K562 (cell line): ENCODE measurements around the gene RSPH1. TPM values are rescaled to one million over a fixed set of nuclear protein-coding genes. Genes with fewer than 3 reads are reported as not detected.

Source experiments
- ATAC-seq: fragments of 200-7000 bp; cut with Tn5 transposase; 3 replicates; pipeline ENCODE4 v1.9.1; 2020; ENCODE audit warnings: moderate library complexity
- BruUV-seq: library from RNA; stranded (reverse); fragments of 400-500 nt; replicated peaks from 2 replicates; lab custom pipeline; 2021; lab: Mats Ljungman, UMichigan
- CTCF ChIA-PET: fragments of 300-600 bp; formaldehyde crosslinking; extraction: SDS; loops from one replicate; lab custom pipeline; 2021; ENCODE audit warnings: low intra/inter-chr PET ratio; lab: Yijun Ruan, JAX
- POLR2A ChIA-PET: fragments of 300-600, 350-650 bp; sonication (Branson Sonifier 250); formaldehyde crosslinking; extraction: SDS; loops from one replicate; lab custom pipeline; 2021; ENCODE audit warnings: antibody characterized with exemption, inconsistent platforms; lab: Yijun Ruan, JAX
- DNase-seq, 4 experiments: peaks; one replicate each; pipeline versions ENCODE4 v3.0.0 to v3.0.0-alpha.2; 2011 to 2018; ENCODE audit warnings: low spot score in 3 of 4, mixed read lengths in 3 of 4; ENCODE audit errors: extremely low read depth in 1 of 4
- FAIRE-seq: peaks from 2 replicates; lab custom pipeline; 2011; peaks lifted over from hg19 to GRCh38; lab: Jason Lieb, UNC
- H2AFZ ChIP-seq: 2 replicates; pipeline ENCODE4 v1.6.0; 2011; ENCODE audit warnings: low read depth, low read length, control low read depth, inconsistent platforms
- H3K27ac ChIP-seq: fragments of 200-600 bp; 3 replicates; pipeline ENCODE4 v1.8.0; 2011; ENCODE audit warnings: low read depth, mild to moderate bottlenecking, control low read depth, inconsistent platforms, low read length, moderate library complexity, mixed read lengths; ENCODE audit errors: extremely low read depth
- H3K27me3 ChIP-seq, 2 experiments: fragments of 300-600 bp in 1 of 2; 2 replicates in 1 of 2; 3 replicates in 1 of 2; pipeline versions ENCODE4 v1.6.0 to v1.8.0; 2011; ENCODE audit warnings: inconsistent platforms in 2 of 2, low read length in 2 of 2, mild to moderate bottlenecking in 1 of 2, mixed read lengths in 1 of 2, moderate library complexity in 1 of 2; ENCODE audit not compliant: control insufficient read depth in 2 of 2, insufficient read depth in 2 of 2
- H3K36me3 ChIP-seq: fragments of 300-600 bp; 3 replicates; pipeline ENCODE4 v1.8.0; 2011; ENCODE audit warnings: mild to moderate bottlenecking, low read length, inconsistent platforms; ENCODE audit not compliant: control insufficient read depth, insufficient read depth
- H3K4me1 ChIP-seq, 2 experiments: fragments of 200-600 bp in 1 of 2; replicated peaks in 1 of 2; 2 replicates in 1 of 2; 3 replicates in 1 of 2; pipeline versions ENCODE4 v1.5.1 to v1.8.0; 2011; ENCODE audit warnings: inconsistent platforms in 2 of 2, low read length in 2 of 2, mild to moderate bottlenecking in 1 of 2, mixed read lengths in 1 of 2, moderate library complexity in 1 of 2; ENCODE audit not compliant: control insufficient read depth in 2 of 2, insufficient read depth in 2 of 2
- H3K4me2 ChIP-seq: 2 replicates; pipeline ENCODE4 v1.6.1; 2011; ENCODE audit warnings: low read length, control low read depth, inconsistent platforms, mixed read lengths; ENCODE audit not compliant: insufficient read depth
- H3K4me3 ChIP-seq: fragments of 200-600 bp; sonication (generic), shearing (Covaris generic); 2 replicates; pipeline ENCODE4 v1.5.1; 2016; ENCODE audit warnings: control low read depth, inconsistent platforms
- H3K79me2 ChIP-seq: fragments of 200-600 bp; 3 replicates; pipeline ENCODE4 v1.8.0; 2011; ENCODE audit warnings: low read length, inconsistent platforms; ENCODE audit not compliant: control insufficient read depth, insufficient read depth
- H3K9ac ChIP-seq, 2 experiments: 2 replicates each; pipeline versions ENCODE4 v1.6.0 to v1.6.1; 2011; ENCODE audit warnings: low read depth in 2 of 2, low read length in 2 of 2, control low read depth in 1 of 2, inconsistent platforms in 1 of 2, mild to moderate bottlenecking in 1 of 2, mixed read lengths in 1 of 2; ENCODE audit not compliant: insufficient read depth in 1 of 2
- H3K9me1 ChIP-seq: one replicate; pipeline ENCODE4 v1.6.0; 2011; ENCODE audit warnings: inconsistent platforms, mild to moderate bottlenecking, low read length, moderate library complexity; ENCODE audit not compliant: control insufficient read depth, insufficient read depth
- H3K9me3 ChIP-seq: replicated peaks from 2 replicates; pipeline ENCODE4 v1.5.1; 2011; ENCODE audit warnings: low read depth, low read length, inconsistent platforms; ENCODE audit not compliant: control insufficient read depth, insufficient read depth
- H4K20me1 ChIP-seq: replicated peaks from 2 replicates; pipeline ENCODE4 v1.6.1; 2011; ENCODE audit warnings: low read length, inconsistent platforms, mixed read lengths; ENCODE audit not compliant: control insufficient read depth, insufficient read depth
- NCOA2 ChIP-seq, 2 experiments: fragments of 450-650 bp; IDR thresholded peaks; 2 replicates each; pipeline ENCODE4 v1.6.1; 2018; ENCODE audit warnings: mild to moderate bottlenecking in 2 of 2, moderate library complexity in 1 of 2; ENCODE audit not compliant: partially characterized antibody in 2 of 2
- NFIX ChIP-seq: fragments of 250-450 bp; sonication (Bioruptor Pico); IDR thresholded peaks from 2 replicates; pipeline ENCODE4 v1.4.0; 2020; ENCODE audit warnings: low read depth, mild to moderate bottlenecking, moderate library complexity
- PHB2 ChIP-seq: fragments of 450-650 bp; IDR thresholded peaks from 2 replicates; pipeline ENCODE4 v1.6.1; 2017; ENCODE audit warnings: low read depth
- RAD21 ChIP-seq, 2 experiments: fragments of 250-450 bp in 1 of 2; fragments of 450-650 bp in 1 of 2; sonication (Bioruptor Pico) in 1 of 2; formaldehyde crosslinking in 1 of 2; IDR thresholded peaks in 1 of 2; conservative IDR thresholded peaks in 1 of 2; 2 replicates each; pipeline versions ENCODE4 v1.4.0 to v1.8.0; 2020 to 2022; ENCODE audit warnings: mild to moderate bottlenecking in 2 of 2, moderate library complexity in 1 of 2
- RBM17 ChIP-seq: fragments of 200-400 bp; formaldehyde crosslinking; IDR thresholded peaks from 2 replicates; pipeline ENCODE4 v1.6.1; 2017; ENCODE audit warnings: low read depth, mild to moderate bottlenecking, low read length, borderline replicate concordance
- SFPQ ChIP-seq: fragments of 200-400 bp; formaldehyde crosslinking; IDR thresholded peaks from 2 replicates; pipeline ENCODE4 v1.6.1; 2017; ENCODE audit warnings: mild to moderate bottlenecking, low read depth, low read length, moderate library complexity
- XRCC3 ChIP-seq: fragments of 450-650 bp; IDR thresholded peaks from 2 replicates; pipeline ENCODE4 v1.6.1; 2017; ENCODE audit warnings: mild to moderate bottlenecking, moderate library complexity
- ZFP36 ChIP-seq: fragments of 150-350 bp; IDR thresholded peaks from 2 replicates; pipeline ENCODE4 v1.6.1; 2018; ENCODE audit warnings: low read length, low read depth; ENCODE audit not compliant: partially characterized antibody
- ZNF551 ChIP-seq: fragments of 250-450 bp; sonication (Bioruptor Pico); IDR thresholded peaks from 2 replicates; pipeline ENCODE4 v1.5.0; 2021; ENCODE audit warnings: mild to moderate bottlenecking, moderate library complexity
- ZNF830 ChIP-seq: fragments of 250-450 bp; sonication (Bioruptor Pico); IDR thresholded peaks from 2 replicates; pipeline ENCODE4 v1.5.0; 2021; ENCODE audit warnings: mild to moderate bottlenecking
- WGBS: fragments of 100-300 bp; shearing (Covaris generic); methylation state at CpG from one replicate; pipeline ENCODE4 v1.1.6; 2016; ENCODE audit warnings: low coverage, mixed read lengths; ENCODE audit not compliant: insufficient coverage; ENCODE audit errors: missing lambda C conversion rate; 5-methylcytosine and 5-hydroxymethylcytosine counted together
- in situ Hi-C: fragments of 300-500 bp; cut with MboI; formaldehyde crosslinking; loops from 4 replicates; pipeline ENCODE4 v1.15.0; 2018; ENCODE audit warnings: inconsistent platforms, mixed read lengths
- intact Hi-C: fragments of 100-400 bp; cut with micrococcal nuclease; formaldehyde crosslinking; loops from 2 replicates; pipeline ENCODE4 v1.14.2; 2022
- polyA plus RNA-seq, 8 experiments: library from polyadenylated mRNA; depleted of rRNA in 4 of 8; stranded (reverse) in 5 of 8; unstranded in 3 of 8; fragments of >200 nt; fragmentation: Nextera tagmentation in 2 of 8; fragmentation: Illumina TruSeq in 1 of 8; extraction: Ambion mirVana in 2 of 8; extraction: Trizol in 1 of 8; gene quantifications; 2 replicates each; pipeline versions ENCODE4 v1.2.1 to v1.2.3, GENCODE V29; 2011 to 2014; ENCODE audit warnings: inconsistent platforms in 1 of 8, missing spikeins in 1 of 8
- total RNA-seq, 7 experiments: library from RNA; depleted of rRNA in 6 of 7; stranded (reverse); fragments of >200 nt in 6 of 7; fragmentation: Illumina TruSeq in 2 of 7; extraction: Trizol in 2 of 7; gene quantifications; 2 replicates each; pipeline versions ENCODE4 v1.2.1 to v1.2.3, GENCODE V29; 2011 to 2021; ENCODE audit warnings: low replicate concordance in 1 of 7
- TF ChIP-seq, protein P1 (sequence below): fragments of 450-650 bp; formaldehyde crosslinking; IDR thresholded peaks from 2 replicates; pipeline ENCODE4 v1.4.0; 2022; ENCODE audit warnings: missing genetic modification characterization
- TF ChIP-seq, protein P2 (sequence below): sonication (generic); formaldehyde crosslinking; IDR thresholded peaks from 2 replicates; pipeline ENCODE4 v1.8.0; 2022; ENCODE audit warnings: mild to moderate bottlenecking, missing genetic modification reagents
- TF ChIP-seq, protein P3 (sequence below): fragments of 250-450 bp; sonication (Bioruptor Pico); IDR thresholded peaks from 2 replicates; pipeline ENCODE4 v1.8.0; 2021; ENCODE audit warnings: moderate library complexity, mild to moderate bottlenecking, inconsistent platforms

The RSPH1 gene
- total and polyA plus RNA-seq, 9 of the 15 experiments (the other 6 are each of a cell fraction or from before 2014, with no cell fraction given): 0.17 TPM; not detected in 8

DNA sequence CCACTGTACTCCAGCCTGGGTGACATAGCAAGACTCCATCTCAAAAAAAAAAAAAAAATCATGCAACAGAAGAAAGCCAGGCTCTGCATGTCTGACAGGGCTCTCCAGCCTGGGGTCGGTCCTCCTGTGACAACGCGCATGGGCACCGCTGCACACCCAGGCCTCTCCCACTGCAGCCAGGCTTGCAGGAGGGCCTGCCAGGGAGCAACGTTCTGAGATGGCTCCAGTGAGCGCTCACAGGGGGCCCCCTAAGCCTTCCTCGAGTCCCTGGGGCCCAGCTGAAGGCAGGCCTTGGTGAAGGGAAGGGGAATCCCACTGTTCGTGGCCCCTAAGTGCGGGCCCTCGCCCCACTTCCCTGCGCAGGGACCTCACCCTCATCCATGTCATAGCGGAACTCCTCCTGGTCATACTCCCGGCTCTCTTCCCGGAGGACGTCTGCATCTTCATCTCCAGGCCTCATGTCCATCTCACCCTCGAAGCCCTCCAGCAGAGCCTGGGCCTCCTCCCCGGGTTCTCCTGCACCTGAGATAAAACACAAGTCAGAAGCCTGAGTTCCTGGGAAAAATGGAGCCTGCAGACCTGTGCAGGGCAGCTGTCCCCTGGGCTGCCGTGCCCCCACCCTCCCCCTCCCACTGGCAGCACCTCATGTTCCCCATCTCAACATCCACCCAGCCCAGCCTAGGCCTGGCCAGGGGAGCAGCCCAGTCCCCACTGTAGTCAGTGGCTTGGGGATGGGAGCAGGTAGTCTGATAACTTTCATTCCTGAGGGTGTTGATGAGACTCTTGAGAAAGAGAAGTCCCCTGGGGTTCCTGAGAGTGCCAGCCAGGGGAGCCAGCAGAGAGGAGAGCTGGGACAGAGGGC is 20.3 kb downstream of the RSPH1 start:
- in situ Hi-C loops: no loop called here
- no TSS peak for BruUV-seq
- TF ChIP-seq SFPQ (no peak), ZFP36 (no peak), XRCC3 (no peak), NCOA2 (IDR thresholded peaks at IDR 0.05; ENCODE audit: partially characterized antibody in 2 of 2) (no peak), ZNF830 (CRISPR knock-in tag) (no peak), NFIX (CRISPR knock-in tag) (no peak), RAD21 (CRISPR knock-in tag; conservative IDR thresholded peaks at IDR 0.05 in 1 of 2, IDR thresholded peaks at IDR 0.05 in 1 of 2) (no peak), ZNF551 (CRISPR knock-in tag) (no peak), RBM17 (no peak), PHB2 (no peak)
- TF ChIP-seq, protein P1, sequence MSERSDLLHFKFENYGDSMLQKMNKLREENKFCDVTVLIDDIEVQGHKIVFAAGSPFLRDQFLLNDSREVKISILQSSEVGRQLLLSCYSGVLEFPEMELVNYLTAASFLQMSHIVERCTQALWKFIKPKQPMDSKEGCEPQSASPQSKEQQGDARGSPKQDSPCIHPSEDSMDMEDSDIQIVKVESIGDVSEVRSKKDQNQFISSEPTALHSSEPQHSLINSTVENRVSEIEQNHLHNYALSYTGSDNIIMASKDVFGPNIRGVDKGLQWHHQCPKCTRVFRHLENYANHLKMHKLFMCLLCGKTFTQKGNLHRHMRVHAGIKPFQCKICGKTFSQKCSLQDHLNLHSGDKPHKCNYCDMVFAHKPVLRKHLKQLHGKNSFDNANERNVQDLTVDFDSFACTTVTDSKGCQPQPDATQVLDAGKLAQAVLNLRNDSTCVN (CRISPR knock-in tag): no peak
- TF ChIP-seq, protein P2, sequence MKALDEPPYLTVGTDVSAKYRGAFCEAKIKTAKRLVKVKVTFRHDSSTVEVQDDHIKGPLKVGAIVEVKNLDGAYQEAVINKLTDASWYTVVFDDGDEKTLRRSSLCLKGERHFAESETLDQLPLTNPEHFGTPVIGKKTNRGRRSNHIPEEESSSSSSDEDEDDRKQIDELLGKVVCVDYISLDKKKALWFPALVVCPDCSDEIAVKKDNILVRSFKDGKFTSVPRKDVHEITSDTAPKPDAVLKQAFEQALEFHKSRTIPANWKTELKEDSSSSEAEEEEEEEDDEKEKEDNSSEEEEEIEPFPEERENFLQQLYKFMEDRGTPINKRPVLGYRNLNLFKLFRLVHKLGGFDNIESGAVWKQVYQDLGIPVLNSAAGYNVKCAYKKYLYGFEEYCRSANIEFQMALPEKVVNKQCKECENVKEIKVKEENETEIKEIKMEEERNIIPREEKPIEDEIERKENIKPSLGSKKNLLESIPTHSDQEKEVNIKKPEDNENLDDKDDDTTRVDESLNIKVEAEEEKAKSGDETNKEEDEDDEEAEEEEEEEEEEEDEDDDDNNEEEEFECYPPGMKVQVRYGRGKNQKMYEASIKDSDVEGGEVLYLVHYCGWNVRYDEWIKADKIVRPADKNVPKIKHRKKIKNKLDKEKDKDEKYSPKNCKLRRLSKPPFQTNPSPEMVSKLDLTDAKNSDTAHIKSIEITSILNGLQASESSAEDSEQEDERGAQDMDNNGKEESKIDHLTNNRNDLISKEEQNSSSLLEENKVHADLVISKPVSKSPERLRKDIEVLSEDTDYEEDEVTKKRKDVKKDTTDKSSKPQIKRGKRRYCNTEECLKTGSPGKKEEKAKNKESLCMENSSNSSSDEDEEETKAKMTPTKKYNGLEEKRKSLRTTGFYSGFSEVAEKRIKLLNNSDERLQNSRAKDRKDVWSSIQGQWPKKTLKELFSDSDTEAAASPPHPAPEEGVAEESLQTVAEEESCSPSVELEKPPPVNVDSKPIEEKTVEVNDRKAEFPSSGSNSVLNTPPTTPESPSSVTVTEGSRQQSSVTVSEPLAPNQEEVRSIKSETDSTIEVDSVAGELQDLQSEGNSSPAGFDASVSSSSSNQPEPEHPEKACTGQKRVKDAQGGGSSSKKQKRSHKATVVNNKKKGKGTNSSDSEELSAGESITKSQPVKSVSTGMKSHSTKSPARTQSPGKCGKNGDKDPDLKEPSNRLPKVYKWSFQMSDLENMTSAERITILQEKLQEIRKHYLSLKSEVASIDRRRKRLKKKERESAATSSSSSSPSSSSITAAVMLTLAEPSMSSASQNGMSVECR: no peak
- TF ChIP-seq, protein P3, sequence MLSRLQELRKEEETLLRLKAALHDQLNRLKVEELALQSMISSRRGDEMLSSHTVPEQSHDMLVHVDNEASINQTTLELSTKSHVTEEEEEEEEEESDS (CRISPR knock-in tag): no peak

More for the DNA sequence above, 20.3 kb downstream of the RSPH1 start:
- WGBS: 21% methylated on average over 17 of the region's 18 CpGs
- no peaks in the 10 kb centered on the region for H3K9me1 ChIP-seq
- H3K9me3 ChIP-seq: no peaks in the 10 kb centered on the region
- DNase-seq (no peak), ATAC-seq (no peak), FAIRE-seq (no peak)
- intact Hi-C loops: no loop called here
- no peaks in the 10 kb centered on the region for H3K36me3 ChIP-seq
- H3K27me3 ChIP-seq: peaks cover 54 to 71% of the 10 kb centered on the region in 2 experiments
- H3K27ac ChIP-seq: no peak overlapping the region
- ChIA-PET POLR2A (interaction anchor here (0.8 kb wide), 1 partner anchor 9 kb away, joined by 3 read pairs; no protein-coding TSS in a partner anchor), CTCF (no interaction called here)
- H3K9ac ChIP-seq: no peak overlapping the region
- no peaks in the 10 kb centered on the region for H4K20me1 ChIP-seq
- no peaks in the 10 kb centered on the region for H3K79me2 ChIP-seq
- peaks cover 0 to 3% of the 10 kb centered on the region in 2 experiments; a peak in 1 of 5 replicates for H3K4me1 ChIP-seq
- H3K4me3 ChIP-seq: no peak overlapping the region
- no peak overlapping the region for H2AFZ ChIP-seq
- H3K4me2 ChIP-seq: no peak overlapping the region
